Putamen (tissue), 1 donor: ENCODE results near the gene UNC50.
"Not testable (repeated sequence)": the region's sequence is repeated elsewhere in the genome, so short reads cannot be mapped to it uniquely, and the experiment has no call there.

Experiments used
- DNase-seq: peaks from one replicate; pipeline ENCODE4 v3.0.0-alpha.2; 2016; ENCODE audit warnings: low spot score

Gene UNC50

DNA sequence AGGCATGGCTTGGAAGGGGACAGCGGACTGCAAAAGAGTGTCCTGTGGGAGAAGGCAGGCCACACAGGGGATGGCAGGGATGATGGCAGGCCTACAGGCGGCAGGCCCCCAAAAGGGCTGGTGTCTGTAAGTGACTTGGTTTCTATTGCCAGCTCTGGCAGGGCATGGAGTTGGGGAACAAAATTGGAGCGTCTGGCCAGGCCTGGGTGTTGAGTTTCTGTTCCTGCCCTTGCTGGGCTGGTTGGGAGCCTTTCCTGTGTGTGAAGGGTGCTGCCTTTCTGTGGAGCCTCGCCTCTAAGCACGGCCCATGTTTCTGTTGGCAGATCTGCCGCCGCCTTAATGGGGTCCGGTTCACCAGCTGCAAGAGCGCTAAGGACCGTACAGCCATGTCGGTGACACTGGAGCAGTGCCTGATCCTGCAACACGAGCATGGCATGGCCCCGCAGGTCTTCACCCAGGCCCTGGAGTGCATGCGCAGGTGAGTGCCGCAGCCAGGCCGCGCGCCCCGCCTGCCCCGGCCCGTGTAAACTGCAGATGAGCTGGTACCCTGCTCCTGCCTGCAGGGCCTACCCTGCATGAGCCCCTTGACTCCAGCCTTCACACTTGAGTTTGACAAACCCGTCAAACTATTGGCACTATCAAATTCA is 31.6 kb upstream of the UNC50 start:
- no peak for DNase-seq

DNA sequence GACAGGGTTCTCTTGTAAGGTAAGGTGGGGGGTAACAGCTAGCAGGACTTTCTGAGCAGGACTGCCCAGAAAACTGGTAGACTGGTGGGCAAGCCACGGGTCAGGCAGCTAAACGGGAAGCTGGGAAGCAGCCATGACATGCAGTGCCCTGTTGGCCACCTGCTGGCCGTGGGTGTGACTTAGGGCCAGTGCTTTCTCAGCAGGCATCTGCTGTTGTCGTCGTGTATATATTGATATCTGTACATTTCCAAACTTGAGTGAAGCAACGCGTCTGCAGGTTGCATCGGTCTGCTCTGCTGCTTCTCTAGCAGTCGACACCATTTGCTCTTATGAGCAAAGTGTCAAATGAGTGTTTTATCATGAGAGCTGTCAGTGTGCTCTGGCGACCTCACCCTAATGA is 31.1 kb upstream of the UNC50 start:
- no peak for DNase-seq

- DNase-seq = no peak
These were observed 30.2 kb upstream of the UNC50 start for GRCh38 chr2:98578231-98578630.

- DNase-seq = no peak
These were observed 28.5 kb upstream of the UNC50 start for GRCh38 chr2:98579926-98580325.

DNA sequence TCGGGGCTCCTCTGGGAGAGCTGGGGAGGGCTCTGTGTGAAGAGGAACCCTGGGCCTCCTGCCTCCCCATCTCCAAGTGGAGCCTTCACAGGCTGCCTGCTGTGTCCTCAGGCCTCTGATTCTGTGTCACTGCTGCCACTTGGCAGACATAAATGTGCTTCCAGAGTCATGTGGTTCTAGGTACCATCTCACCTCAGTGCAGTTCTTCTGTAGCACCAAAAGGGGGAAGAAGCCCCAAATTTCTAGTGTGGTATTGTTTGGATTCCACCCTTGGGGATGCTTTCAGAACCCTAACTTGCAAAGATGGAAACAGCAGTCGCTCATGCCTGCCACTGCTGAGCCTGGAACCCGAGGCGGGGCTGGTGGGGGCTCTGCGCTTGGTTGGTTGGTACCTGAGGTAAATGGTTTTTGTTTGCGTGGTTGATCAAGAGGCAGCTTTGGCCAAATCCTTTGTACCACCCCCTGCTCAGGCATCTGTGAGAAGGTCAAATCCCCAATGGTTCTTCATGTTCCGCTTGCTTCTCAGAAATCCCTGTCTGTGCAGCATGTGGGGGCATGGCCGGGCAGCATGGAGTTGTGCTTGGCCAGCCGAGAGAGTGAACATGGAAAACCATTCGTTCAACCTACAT is 27.6 kb upstream of the UNC50 start:
- no peak for DNase-seq

DNA sequence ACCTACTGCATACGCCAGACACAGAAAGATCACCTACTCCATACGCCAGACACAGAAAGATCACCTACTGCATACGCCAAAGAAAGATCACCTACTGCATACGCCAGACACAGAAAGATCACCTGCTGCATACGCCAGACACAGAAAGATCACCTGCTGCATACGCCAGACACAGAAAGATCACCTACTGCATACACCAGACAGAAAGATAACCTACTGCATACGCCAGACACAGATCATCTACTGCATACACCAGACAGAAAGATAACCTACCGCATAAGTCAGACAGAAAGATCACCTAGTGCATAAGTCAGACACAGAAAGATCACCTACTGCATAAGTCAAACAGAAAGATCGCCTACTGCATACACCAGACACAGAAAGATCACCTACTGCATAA is 25.9 kb upstream of the UNC50 start:
- DNase-seq = no peak

GRCh38 chr2:98583276-98583675 is 25.1 kb upstream of the UNC50 start:
- DNase-seq = no peak

- DNase-seq = no peak
These were observed 24.4 kb upstream of the UNC50 start for GRCh38 chr2:98583816-98584618.

DNA sequence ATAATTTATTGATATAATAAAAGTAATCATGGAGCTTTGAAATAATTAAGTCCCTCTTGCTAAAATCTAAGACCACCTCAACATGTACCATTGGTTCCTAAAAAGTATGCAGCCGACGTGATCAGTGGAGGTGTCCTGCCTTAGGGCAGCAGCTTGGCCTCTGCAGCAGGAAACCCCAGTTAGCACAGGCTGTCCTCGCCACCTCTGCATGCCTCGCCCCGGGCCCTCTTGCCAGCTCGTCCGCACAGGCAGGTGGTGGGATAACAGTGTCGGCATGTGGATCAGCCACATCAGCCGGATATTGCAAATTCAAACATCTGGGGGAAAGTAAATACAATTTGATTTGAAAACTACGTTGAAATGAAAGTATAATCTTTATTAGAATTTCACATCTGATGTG is 23.0 kb upstream of the UNC50 start:
- no peak for DNase-seq

DNA sequence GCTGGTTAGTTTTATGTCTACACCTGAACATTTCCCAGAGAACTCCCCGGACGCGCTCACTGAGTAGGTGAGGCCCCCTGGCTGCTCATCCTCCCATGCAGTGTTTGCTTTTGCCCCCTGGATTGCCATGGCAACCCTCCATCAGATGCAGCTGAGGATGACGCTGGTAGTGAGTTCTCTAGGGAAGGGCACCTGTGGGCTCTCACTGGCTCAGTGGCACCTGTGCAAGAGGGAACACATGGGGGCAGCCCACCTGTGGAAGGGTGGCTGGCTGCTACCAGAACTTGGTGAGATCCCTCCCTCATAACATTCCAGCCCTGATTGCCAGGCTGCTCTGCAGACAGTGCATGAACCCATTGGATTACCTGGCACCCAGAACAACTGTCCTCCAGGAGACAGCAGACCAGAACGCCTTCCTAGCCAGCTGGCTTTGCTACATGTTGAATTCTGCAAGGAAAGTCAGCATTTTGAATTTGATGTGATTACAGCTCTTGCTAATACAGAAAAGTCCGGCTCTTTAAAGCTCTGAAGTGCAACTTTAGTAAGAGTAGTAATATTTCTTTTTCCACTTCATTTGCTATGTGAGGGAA is 21.7 kb upstream of the UNC50 start:
- DNase-seq = no peak

GRCh38 chr2:98588880-98589431 is 19.4 kb upstream of the UNC50 start:
- no peak for DNase-seq

GRCh38 chr2:98589489-98589888 is 18.9 kb upstream of the UNC50 start:
- DNase-seq = no peak

DNA sequence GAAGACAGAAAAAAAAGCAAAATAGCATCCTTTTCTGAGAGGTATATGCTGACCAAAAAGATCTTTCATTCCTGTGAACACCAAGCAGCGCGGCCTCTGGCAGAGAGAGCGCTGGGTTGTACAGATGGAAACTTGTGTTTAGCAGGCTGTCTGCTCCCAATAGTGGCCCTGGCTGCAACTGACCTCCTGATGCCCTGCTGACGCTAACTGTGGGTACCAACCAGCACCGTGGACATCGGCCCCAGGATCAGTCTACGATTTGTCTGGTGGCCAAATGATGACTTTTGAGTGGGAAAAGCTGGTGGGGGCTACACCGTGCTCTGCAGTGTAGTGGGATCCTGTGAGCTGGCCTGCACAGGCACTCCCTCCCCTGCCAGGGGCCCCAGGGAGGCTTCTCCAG is 15.8 kb upstream of the UNC50 start:
- DNase-seq = no peak

GRCh38 chr2:98594665-98595064 is 13.7 kb upstream of the UNC50 start:
- DNase-seq = not testable (repeated sequence)

DNA sequence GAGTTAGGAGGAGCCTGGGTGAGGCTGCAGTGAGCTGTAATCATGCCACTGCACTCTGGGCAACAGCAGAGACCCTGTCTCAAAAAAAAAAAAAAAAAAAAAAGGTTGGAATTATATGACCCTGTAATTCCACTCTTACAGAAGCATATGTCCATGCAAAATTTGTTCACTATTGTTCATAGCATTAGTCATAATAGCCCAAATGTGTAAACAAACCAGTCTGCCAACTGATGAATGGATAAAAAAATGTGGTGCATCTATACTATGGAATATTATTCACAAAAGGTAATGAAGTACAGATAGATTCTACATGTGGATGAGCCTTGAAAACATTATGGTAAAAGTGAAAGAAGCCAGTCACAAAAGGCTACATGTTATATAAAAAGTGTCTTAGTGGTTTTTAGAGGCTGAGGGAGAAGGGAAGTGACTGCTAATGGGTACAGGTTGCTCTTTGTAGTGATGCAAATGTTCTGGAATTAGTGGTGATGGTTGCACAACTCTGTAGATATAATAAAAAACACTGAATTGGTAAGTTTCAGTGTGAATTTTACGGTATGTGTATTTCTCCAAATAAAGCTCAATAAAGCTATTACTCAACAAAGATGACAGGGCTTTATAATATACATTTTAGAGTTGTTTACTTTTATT is 9.5 kb upstream of the UNC50 start:
- no peak for DNase-seq

- DNase-seq = no peak
These were observed 6.8 kb upstream of the UNC50 start for GRCh38 chr2:98601532-98602132.

DNA sequence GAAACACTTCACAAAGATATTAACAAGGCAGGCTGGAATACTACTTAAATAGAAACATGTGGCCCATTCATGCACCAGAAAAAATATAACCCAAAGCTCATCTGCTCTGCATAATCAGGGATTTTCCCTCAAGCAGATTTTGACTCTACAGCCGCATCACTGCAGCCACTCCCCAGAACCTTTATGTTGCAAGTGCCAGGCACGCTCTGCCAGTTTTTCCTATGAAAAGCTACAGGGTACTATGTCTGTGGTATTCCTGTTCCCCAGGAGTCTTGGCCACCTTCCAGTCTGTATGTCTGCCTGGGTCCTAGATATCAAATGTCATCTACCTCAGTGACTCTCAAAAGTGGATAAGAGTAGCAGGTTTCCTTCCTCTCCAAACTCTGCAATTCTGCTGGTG is 3.8 kb upstream of the UNC50 start:
- no peak for DNase-seq

DNA sequence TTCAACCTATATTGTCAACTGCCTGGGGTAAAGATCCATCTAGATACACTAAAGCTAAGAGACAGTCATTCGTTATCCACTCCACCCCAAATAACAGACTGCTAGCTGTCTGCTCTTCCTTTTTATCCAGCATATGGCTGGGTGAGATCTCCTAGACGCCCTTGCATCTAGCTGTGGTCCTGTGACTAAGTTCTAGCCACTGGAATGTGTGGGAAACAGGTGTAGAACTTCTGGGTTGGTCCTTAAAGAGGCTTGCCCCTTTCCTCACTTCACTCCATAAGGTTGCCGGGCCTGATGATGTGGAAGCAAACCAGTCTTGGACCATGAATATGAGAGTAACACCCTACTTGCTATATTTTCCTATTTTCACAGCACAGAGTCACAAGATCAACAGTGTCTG is 3.3 kb upstream of the UNC50 start:
- no peak for DNase-seq

DNA sequence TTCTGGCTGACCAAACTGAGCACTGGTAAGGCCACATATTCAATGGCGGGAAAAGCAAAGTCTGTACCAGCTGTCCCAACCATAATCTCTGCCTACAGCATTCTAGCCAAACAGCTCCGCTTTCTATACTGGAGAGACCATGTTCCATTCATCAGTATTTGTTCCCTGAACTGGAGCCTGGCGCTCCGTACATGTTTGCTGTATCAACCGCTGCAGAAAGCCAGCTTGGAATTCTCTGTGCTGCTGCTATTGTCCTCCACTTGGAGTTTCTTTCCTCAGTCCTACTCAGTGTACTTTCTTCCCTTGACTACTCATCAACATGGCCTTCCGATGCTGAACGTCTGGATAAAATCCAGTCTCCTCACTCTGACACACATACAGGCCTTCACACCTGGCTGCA is 2.0 kb upstream of the UNC50 start:
- no peak for DNase-seq

DNA sequence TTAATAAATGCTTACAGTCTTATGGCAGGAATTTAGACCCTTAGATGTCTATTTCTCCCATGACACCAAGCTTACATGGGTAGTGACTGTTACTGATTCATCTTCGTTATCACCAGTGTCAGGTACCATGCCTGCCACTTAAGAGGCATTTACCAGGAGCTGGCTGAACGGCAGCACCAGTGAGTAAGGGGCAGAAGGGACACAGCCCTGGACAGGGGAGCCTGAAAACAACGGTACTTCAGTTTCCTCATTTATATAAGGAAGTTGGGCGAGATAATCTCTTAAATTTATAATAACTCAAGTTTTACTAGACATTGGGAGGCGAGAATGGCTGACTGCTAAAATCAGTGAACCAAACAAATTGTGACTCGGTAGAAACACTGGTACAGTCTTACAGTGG is 1.3 kb upstream of the UNC50 start:
- DNase-seq = no peak

DNA sequence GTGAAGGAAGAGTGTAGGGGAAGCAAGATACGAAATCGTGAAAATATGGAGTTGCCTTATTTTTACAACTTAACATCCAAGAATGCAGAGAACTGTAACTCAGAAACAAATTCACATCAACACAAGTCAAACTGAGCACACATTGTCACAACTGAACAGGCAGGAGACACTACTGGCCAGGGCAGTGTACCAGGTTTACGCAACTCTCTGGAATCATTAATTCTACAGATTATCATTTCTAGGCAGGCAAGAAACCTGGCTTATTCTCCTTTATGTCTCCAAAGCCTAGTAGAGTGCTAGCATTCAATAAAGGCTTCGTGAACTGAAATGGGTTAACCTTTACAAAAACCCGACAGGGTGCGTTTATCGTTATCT is 661 bp upstream of the UNC50 start:
- DNase-seq = no peak
